ENCODE data around the gene BRAF. TPM values are rescaled to one million over a fixed set of nuclear protein-coding genes. Genes with fewer than 3 reads are reported as not detected.

The BRAF gene
- total and polyA plus RNA-seq, 2 experiments from 2014 or later = 14.0 to 42.0 TPM

- Histone ChIP-seq H3K9me2 (replicated peaks; ENCODE audit: insufficient read depth) (no peaks in the 10 kb centered on the region), H4K20me1 (ENCODE audit: insufficient read depth, poor library complexity, severe bottlenecking) (no peaks in the 10 kb centered on the region), H3K36me3 (replicated peaks; ENCODE audit: insufficient read depth, low read depth) (no peaks in the 10 kb centered on the region), H3K27me3 (no peaks in the 10 kb centered on the region), H3K79me2 (peaks cover 42% of the 10 kb centered on the region), H3K27ac (no peak overlapping the region), H3K4me3 (no peak overlapping the region), H2AFZ (no peak overlapping the region), H3K4me1 (ENCODE audit: insufficient read depth) (no peaks in the 10 kb centered on the region), H3K9me3 (ENCODE audit: low read depth) (no peaks in the 10 kb centered on the region), H3K4me2 (no peak overlapping the region)
- WGBS (ENCODE audit: low lambda C conversion rate, missing lambda C conversion rate) = 91% methylated on average over 1 of the region's 1 CpG
- TF ChIP-seq EZH2phosphoT487 (IDR thresholded peaks at IDR 0.05; ENCODE audit: low read depth, severe bottlenecking, unreplicated experiment) (no peak), CTCF (IDR thresholded peaks at IDR 0.05; ENCODE audit: poor library complexity) (no peak), EZH2 (IDR thresholded peaks at IDR 0.05; ENCODE audit: borderline replicate concordance) (no peak)
- DNase-seq (ENCODE audit: low spot score) = no peak
These were observed 83.5 kb downstream of the BRAF start for GRCh38 chr7:140841166-140841715.

- 91% methylated on average over 4 of the region's 4 CpGs for WGBS (ENCODE audit: low lambda C conversion rate, missing lambda C conversion rate)
- Histone ChIP-seq H3K36me3 (replicated peaks; ENCODE audit: insufficient read depth, low read depth) (no peaks in the 10 kb centered on the region), H3K79me2 (peaks cover 4% of the 10 kb centered on the region), H3K9me2 (replicated peaks; ENCODE audit: insufficient read depth) (no peaks in the 10 kb centered on the region), H3K4me2 (no peak overlapping the region), H3K9me3 (ENCODE audit: low read depth) (no peaks in the 10 kb centered on the region), H3K27me3 (no peaks in the 10 kb centered on the region), H3K4me1 (ENCODE audit: insufficient read depth) (no peaks in the 10 kb centered on the region), H3K27ac (no peak overlapping the region), H4K20me1 (ENCODE audit: insufficient read depth, poor library complexity, severe bottlenecking) (no peaks in the 10 kb centered on the region), H3K4me3 (no peak overlapping the region), H2AFZ (no peak overlapping the region)
- TF ChIP-seq CTCF (IDR thresholded peaks at IDR 0.05; ENCODE audit: poor library complexity) = no peak
- no peak for TF ChIP-seq EZH2 (IDR thresholded peaks at IDR 0.05; ENCODE audit: borderline replicate concordance)
- TF ChIP-seq EZH2phosphoT487 (IDR thresholded peaks at IDR 0.05; ENCODE audit: low read depth, severe bottlenecking, unreplicated experiment) = no peak
- DNase-seq (ENCODE audit: low spot score) = no peak
These were observed 93.0 kb downstream of the BRAF start for GRCh38 chr7:140831724-140832123.

GRCh38 chr7:140829720-140830119, 95.0 kb downstream of the BRAF start:
- no peak for DNase-seq (ENCODE audit: low spot score)
- WGBS (ENCODE audit: low lambda C conversion rate, missing lambda C conversion rate) = 63% methylated on average over 1 of the region's 1 CpG

More at GRCh38 chr7:140829720-140830119, 95.0 kb downstream of the BRAF start:
- no peak overlapping the region for H3K27ac ChIP-seq
- no peaks in the 10 kb centered on the region for H3K4me1 ChIP-seq (ENCODE audit: insufficient read depth)
- H3K9me2 ChIP-seq (replicated peaks; ENCODE audit: insufficient read depth) = no peaks in the 10 kb centered on the region
- no peak overlapping the region for H2AFZ ChIP-seq
- no peak overlapping the region for H3K4me3 ChIP-seq
- TF ChIP-seq EZH2 (IDR thresholded peaks at IDR 0.05; ENCODE audit: borderline replicate concordance) (no peak), CTCF (IDR thresholded peaks at IDR 0.05; ENCODE audit: poor library complexity) (no peak), EZH2phosphoT487 (IDR thresholded peaks at IDR 0.05; ENCODE audit: low read depth, severe bottlenecking, unreplicated experiment) (no peak)
- H4K20me1 ChIP-seq (ENCODE audit: insufficient read depth, poor library complexity, severe bottlenecking) = no peaks in the 10 kb centered on the region
- peaks cover 7% of the 10 kb centered on the region for H3K79me2 ChIP-seq
- H3K27me3 ChIP-seq = no peaks in the 10 kb centered on the region
- H3K4me2 ChIP-seq = no peak overlapping the region
- H3K36me3 ChIP-seq (replicated peaks; ENCODE audit: insufficient read depth, low read depth) = no peaks in the 10 kb centered on the region
- no peaks in the 10 kb centered on the region for H3K9me3 ChIP-seq (ENCODE audit: low read depth)
